ENCODE results near the gene KLRF1.

The KLRF1 gene

DNA sequence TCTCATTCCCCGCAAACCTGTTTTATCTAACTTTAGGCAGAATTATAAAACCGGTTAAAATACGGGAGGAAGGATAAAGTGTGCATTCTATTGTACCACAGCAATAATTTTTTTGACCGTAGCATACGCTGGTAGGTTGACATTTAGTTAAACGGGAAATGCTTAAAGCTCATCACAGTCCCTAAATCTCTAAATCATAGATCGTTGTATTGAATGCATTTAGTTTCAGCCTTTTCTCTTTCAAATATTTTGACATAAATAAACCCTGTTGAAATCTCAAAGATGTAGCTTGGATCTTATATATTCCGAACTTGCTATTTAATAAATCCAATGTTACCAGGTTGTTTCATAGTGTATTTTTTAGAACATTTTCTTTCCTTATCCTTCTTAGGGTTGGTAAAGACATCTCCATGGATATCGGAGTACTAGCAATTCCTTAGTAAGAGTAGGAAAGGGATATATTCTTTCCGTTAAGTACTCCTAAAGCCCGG lies 41.1 kb downstream of the KLRF1 start:
- no peak overlapping the region for H3K27ac Mint-ChIP-seq
- H3K27me3 Mint-ChIP-seq (ENCODE audit: low read depth): no peaks in the 10 kb centered on the region
- H3K36me3 Mint-ChIP-seq (ENCODE audit: low read depth): no peaks in the 10 kb centered on the region
- H3K4me3 Mint-ChIP-seq: no peak overlapping the region
- peaks cover 22% of the 10 kb centered on the region for H3K4me1 Mint-ChIP-seq
- peaks cover 5% of the 10 kb centered on the region for H3K9me3 Mint-ChIP-seq
- TF ChIP-seq, protein P1, sequence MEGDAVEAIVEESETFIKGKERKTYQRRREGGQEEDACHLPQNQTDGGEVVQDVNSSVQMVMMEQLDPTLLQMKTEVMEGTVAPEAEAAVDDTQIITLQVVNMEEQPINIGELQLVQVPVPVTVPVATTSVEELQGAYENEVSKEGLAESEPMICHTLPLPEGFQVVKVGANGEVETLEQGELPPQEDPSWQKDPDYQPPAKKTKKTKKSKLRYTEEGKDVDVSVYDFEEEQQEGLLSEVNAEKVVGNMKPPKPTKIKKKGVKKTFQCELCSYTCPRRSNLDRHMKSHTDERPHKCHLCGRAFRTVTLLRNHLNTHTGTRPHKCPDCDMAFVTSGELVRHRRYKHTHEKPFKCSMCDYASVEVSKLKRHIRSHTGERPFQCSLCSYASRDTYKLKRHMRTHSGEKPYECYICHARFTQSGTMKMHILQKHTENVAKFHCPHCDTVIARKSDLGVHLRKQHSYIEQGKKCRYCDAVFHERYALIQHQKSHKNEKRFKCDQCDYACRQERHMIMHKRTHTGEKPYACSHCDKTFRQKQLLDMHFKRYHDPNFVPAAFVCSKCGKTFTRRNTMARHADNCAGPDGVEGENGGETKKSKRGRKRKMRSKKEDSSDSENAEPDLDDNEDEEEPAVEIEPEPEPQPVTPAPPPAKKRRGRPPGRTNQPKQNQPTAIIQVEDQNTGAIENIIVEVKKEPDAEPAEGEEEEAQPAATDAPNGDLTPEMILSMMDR (IDR thresholded peaks at IDR 0.05; ENCODE audit: unreplicated experiment in 3 of 3): no peak

DNA sequence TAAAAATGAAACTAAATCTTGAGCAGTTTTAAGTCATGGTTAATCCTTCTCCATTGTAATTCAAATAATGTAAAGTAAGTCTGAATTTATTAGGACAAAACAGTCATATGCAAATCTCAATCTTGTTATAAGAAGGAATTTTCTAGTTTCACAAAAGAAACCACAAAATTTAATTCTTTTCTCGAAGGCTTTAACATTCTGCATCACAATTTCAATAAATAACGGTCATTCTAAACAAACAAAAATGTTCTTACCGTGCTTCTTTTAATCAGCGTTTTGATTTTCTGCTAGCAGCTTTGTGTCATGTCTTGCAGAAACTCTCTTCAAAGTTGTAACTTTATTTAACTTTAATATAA lies 41.6 kb downstream of the KLRF1 start:
- TF ChIP-seq, protein P1 (IDR thresholded peaks at IDR 0.05; ENCODE audit: unreplicated experiment in 3 of 3): no peak
- no peaks in the 10 kb centered on the region for H3K36me3 Mint-ChIP-seq (ENCODE audit: low read depth)
- peaks cover 22% of the 10 kb centered on the region for H3K4me1 Mint-ChIP-seq
- no peaks in the 10 kb centered on the region for H3K9me3 Mint-ChIP-seq
- peak overlapping the region in 1 of 3 experiments; percentile 89 for H3K27ac Mint-ChIP-seq
- no peaks in the 10 kb centered on the region for H3K27me3 Mint-ChIP-seq (ENCODE audit: low read depth)
- no peak overlapping the region for H3K4me3 Mint-ChIP-seq

DNA sequence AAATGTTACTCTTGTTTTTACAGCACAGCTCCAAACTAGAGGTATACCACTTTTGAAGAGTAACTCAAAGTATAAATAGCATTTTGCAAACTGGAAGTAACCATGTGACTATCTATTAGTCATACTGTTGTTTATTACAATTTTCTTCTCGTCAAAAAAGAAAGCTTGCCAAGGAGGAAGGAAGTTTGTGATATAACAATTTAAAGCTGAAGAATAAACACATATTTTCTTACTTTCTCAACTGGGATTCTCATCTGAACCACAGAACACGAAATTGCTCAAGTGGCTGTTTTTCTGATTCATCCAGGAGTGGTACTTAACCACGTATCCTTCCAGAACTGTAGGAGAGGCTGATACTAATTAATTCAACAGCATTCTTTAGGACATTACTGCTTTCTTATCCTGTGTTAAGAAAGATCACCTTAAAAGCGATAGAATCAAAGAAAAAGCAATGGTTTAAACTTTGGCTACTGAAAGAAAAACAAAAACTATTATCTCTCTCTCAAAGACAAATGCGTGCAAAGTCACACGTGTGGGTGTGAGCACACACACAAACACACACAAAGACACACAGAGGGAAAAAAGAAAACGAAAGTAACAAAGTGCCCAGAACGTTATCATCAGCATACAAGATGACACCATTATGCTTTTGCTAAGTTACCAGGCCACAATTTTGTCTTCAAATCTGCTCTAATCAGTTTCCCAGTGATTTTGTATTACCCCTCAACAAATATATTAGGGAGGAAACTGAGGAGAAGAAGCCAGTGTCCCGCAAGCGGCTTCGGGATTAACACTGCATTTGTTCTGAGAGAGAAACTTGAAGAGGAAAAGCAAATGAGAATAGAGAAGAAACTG lies 42.3 kb downstream of the KLRF1 start, which contains the start of gene CLEC2B:
TSS of gene CLEC2B (minus strand) at position 48 of the 855 bp plus-strand sequence.
- Mint-ChIP-seq H3K9me3 (no peaks in the 10 kb centered on the region), H3K36me3 (ENCODE audit: low read depth) (no peaks in the 10 kb centered on the region), H3K27me3 (ENCODE audit: low read depth) (no peaks in the 10 kb centered on the region), H3K4me3 (peak within 1 kb of the TSS in 2 of 3 experiments; percentile 68 to 69), H3K27ac (peak within 1 kb of the TSS; percentile 46 to 89 (median 72)), H3K4me1 (peaks cover 22% of the 10 kb centered on the region)
- TF ChIP-seq, protein P1 (IDR thresholded peaks at IDR 0.05; ENCODE audit: unreplicated experiment in 3 of 3): no peak

DNA sequence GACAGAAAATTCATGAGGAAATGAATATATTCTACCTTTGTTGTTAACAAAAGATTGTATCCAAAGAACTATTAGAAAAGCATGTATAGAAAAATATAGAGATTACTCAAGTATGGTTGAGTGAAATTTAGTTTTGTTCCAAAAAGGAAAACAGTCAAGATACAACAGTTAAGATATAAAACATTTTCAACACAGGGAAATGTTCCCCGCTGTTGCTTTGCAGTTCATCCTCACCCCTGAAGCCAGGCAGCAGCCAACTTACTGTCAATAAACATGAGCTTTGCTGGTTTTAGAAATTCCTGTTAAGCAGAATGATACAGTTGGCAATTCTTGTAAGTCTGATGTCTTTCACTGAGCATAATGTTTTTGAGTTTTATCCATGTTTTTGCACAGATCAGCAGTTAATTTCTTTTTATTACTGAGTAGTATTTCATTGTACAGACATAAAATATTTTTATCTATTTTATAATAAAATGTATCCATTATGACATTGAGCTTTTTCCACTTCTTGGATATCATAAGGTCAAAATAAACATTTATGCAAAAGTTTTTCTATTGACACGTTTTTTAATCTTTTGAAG lies 43.1 kb downstream of the KLRF1 start:
- H3K4me3 Mint-ChIP-seq: peak overlapping the region in 1 of 3 experiments; percentile 69
- H3K27ac Mint-ChIP-seq: peak overlapping the region; percentile 46 to 89 (median 72)
- H3K9me3 Mint-ChIP-seq: no peaks in the 10 kb centered on the region
- H3K4me1 Mint-ChIP-seq: peaks cover 22% of the 10 kb centered on the region
- H3K36me3 Mint-ChIP-seq (ENCODE audit: low read depth): no peaks in the 10 kb centered on the region
- TF ChIP-seq, protein P1 (IDR thresholded peaks at IDR 0.05; ENCODE audit: unreplicated experiment in 3 of 3): no peak
- no peaks in the 10 kb centered on the region for H3K27me3 Mint-ChIP-seq (ENCODE audit: low read depth)

DNA sequence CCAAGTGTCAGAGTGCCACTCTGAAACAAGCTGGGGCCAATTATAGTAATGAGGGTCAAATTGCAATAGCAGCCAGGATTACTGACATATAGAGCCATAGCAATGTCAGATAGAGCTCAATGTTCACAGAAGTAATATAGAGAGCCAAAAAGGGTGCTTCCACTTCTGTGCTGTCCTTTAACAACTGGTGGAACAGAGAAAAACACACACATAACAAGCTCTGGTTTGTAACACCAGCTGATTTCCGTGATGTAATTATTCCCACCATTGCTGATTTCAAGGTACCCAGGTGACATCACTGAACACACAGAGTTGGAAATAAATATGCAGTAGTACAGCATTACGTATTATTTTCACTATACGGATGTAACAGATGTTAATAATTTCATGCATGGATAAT lies 44.9 kb downstream of the KLRF1 start:
- H3K27me3 Mint-ChIP-seq (ENCODE audit: low read depth): no peaks in the 10 kb centered on the region
- H3K9me3 Mint-ChIP-seq: no peaks in the 10 kb centered on the region
- H3K4me1 Mint-ChIP-seq: peaks cover 22% of the 10 kb centered on the region
- TF ChIP-seq, protein P1 (IDR thresholded peaks at IDR 0.05; ENCODE audit: unreplicated experiment in 3 of 3): no peak
- H3K36me3 Mint-ChIP-seq (ENCODE audit: low read depth): no peaks in the 10 kb centered on the region
- H3K4me3 Mint-ChIP-seq: no peak overlapping the region
- H3K27ac Mint-ChIP-seq: peak overlapping the region in 2 of 3 experiments; percentile 0 to 26

Measured in nephron (organoid).